ENCODE data around the gene GOLT1B.

- TF ChIP-seq, protein P1, sequence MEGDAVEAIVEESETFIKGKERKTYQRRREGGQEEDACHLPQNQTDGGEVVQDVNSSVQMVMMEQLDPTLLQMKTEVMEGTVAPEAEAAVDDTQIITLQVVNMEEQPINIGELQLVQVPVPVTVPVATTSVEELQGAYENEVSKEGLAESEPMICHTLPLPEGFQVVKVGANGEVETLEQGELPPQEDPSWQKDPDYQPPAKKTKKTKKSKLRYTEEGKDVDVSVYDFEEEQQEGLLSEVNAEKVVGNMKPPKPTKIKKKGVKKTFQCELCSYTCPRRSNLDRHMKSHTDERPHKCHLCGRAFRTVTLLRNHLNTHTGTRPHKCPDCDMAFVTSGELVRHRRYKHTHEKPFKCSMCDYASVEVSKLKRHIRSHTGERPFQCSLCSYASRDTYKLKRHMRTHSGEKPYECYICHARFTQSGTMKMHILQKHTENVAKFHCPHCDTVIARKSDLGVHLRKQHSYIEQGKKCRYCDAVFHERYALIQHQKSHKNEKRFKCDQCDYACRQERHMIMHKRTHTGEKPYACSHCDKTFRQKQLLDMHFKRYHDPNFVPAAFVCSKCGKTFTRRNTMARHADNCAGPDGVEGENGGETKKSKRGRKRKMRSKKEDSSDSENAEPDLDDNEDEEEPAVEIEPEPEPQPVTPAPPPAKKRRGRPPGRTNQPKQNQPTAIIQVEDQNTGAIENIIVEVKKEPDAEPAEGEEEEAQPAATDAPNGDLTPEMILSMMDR (IDR thresholded peaks at IDR 0.05) = no peak
- TF ChIP-seq POLR2A (IDR thresholded peaks at IDR 0.05) (no peak), POLR2AphosphoS5 (IDR thresholded peaks at IDR 0.05) (no peak)
Measured at GRCh38 chr12:21528953-21529352, 27.4 kb downstream of the GOLT1B start.

Data from breast epithelium (tissue), 3 donors.